ENCODE data around the gene SEC22B.
"Not testable (repeated sequence)": the region's sequence is repeated elsewhere in the genome, so short reads cannot be mapped to it uniquely, and the experiment has no call there.

DNA sequence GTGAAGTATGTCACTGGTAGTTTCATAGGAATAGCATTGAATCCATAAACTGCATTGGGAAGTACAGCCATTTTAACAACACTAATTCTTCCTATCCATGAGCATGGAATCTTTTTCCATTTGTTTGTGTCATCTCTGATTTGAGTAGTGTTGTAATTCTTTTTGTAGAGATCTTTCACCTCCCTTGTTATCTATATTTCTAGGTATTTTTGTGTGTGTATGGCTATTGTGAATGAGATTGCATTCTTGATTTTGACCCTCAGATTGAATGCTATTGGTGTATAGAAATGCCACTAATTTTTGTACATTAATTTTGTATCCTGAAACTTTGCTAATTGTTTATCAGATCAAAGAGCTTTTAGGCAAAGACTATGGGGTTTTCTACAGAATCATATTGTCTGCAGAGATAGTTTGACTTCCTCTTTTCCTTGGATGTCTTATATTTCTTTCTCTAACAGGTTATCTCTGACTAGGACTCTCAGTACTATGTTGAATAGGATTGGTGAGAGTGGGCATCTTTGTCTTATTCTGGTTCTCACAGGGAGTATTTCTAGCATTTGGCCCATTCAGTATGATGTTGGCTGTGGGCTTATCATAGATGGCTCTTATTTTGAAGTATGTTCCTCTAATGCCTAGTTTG is 26.8 kb downstream of the SEC22B start:
- TF ChIP-seq EZH2 (IDR thresholded peaks at IDR 0.05; ENCODE audit: low read depth), result not testable (repeated sequence)
- TF ChIP-seq, protein P1, sequence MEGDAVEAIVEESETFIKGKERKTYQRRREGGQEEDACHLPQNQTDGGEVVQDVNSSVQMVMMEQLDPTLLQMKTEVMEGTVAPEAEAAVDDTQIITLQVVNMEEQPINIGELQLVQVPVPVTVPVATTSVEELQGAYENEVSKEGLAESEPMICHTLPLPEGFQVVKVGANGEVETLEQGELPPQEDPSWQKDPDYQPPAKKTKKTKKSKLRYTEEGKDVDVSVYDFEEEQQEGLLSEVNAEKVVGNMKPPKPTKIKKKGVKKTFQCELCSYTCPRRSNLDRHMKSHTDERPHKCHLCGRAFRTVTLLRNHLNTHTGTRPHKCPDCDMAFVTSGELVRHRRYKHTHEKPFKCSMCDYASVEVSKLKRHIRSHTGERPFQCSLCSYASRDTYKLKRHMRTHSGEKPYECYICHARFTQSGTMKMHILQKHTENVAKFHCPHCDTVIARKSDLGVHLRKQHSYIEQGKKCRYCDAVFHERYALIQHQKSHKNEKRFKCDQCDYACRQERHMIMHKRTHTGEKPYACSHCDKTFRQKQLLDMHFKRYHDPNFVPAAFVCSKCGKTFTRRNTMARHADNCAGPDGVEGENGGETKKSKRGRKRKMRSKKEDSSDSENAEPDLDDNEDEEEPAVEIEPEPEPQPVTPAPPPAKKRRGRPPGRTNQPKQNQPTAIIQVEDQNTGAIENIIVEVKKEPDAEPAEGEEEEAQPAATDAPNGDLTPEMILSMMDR (conservative IDR thresholded peaks at IDR 0.05), result not testable (repeated sequence)
